Measurements from ENCODE around the gene OR2AP1.

DNA sequence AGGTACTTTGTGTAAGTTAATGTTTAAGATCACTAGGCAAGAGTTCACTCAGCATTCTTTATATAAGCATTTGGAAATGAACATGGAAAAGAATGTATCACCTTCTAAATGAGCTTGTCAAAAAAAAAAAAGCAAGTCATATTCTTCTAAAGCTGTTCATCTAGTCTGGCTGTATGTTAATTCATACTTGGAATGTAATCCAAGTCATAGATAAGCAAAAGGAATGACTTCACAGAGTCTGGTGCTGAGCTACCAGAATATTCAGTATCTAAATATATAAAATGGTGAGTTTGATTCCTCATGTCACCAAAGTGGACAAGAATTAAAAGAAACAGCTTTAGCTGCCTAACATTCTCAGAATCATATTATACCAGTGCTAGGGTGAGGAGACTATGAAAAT, 18.0 kb upstream of the OR2AP1 start:
- TF ChIP-seq CTCF (IDR thresholded peaks at IDR 0.05; ENCODE audit: insufficient read depth, low read length): no peak
- TF ChIP-seq POLR2AphosphoS5 (IDR thresholded peaks at IDR 0.05; ENCODE audit: low read depth): no peak
- TF ChIP-seq REST (IDR thresholded peaks at IDR 0.05; ENCODE audit: insufficient replicate concordance, low read depth): no peak
- TF ChIP-seq SPI1 (IDR thresholded peaks at IDR 0.05; ENCODE audit: borderline replicate concordance, low read depth): no peak
- TF ChIP-seq GABPA (IDR thresholded peaks at IDR 0.05; ENCODE audit: low read depth): no peak

All from HL-60 (cell line).